GM21717 (cell line): Measurements from ENCODE around the gene PI4KA.
"Not testable (repeated sequence)": the region's sequence is repeated elsewhere in the genome, so short reads cannot be mapped to it uniquely, and the experiment has no call there.

Experiments
- ATAC-seq: cut with Tn5 transposase; IDR thresholded peaks from one replicate; pipeline ENCODE4 v1.9.1; 2021; ENCODE audit warnings: mild to moderate bottlenecking, moderate library complexity; ENCODE audit not compliant: unreplicated experiment

The PI4KA gene

DNA sequence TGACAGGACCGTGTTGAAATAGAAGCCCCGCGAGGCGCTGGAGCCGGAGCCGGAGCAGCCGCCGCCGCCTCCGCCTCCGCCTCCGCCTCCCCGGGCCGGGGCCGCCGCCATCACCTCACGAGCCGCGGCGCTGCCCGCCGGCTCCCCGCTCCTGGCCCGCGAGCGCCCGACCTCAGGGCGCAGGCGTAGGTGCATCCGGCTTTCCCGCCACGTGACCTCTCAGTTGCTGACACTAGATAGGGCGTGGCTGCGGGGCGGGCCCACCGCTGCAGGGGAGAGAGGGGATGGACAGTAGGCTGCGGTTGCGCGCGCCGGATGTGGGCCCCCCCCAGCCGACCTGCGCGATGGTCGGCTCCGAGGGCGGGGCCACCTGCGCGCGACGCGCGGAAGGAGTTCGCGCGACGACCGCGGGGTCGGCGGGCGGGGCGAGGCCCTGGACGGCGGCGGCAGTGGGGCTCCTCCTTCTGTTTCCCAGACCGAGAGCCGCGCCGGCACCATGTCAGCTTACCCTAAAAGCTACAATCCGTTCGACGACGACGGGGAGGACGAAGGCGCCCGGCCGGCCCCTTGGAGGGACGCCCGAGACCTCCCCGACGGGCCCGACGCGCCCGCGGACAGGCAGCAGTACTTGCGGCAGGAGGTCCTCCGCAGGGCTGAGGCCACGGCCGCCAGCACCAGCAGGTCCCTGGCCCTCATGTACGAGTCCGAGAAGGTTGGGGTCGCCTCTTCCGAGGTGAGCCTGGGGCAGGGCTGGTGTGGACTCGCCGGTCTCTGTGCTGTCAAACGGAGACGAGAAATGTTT, at the start of gene PI4KA, which contains the start of gene SNAP29:
Gene PI4KA (minus strand): TSS at position 197 of the 802 bp plus-strand sequence. CDS start 86 bp downstream, at position 111.
Gene SNAP29 (plus strand): TSS at position 393 of the 802 bp plus-strand sequence. CDS start 104 bp downstream, at position 497.
- peak; percentile 78 for ATAC-seq

DNA sequence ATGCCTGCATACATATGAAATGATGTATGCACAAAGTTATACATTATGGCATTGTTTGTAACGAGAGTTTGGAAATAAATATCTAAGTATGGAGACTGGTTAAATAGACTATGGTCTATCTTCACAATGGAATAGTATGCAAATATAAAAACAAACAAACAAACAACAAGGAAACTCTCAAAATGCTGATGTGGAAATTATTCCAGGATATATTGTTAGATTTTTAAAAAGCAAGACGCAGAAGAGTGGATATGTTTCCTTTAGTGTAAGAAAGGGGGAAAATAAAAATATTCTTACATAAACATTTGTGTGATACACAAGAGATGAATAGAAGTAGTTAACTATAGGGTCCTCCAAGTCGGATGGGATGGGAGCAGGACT, 47.8 kb upstream of the PI4KA start:
- ATAC-seq = no peak

DNA sequence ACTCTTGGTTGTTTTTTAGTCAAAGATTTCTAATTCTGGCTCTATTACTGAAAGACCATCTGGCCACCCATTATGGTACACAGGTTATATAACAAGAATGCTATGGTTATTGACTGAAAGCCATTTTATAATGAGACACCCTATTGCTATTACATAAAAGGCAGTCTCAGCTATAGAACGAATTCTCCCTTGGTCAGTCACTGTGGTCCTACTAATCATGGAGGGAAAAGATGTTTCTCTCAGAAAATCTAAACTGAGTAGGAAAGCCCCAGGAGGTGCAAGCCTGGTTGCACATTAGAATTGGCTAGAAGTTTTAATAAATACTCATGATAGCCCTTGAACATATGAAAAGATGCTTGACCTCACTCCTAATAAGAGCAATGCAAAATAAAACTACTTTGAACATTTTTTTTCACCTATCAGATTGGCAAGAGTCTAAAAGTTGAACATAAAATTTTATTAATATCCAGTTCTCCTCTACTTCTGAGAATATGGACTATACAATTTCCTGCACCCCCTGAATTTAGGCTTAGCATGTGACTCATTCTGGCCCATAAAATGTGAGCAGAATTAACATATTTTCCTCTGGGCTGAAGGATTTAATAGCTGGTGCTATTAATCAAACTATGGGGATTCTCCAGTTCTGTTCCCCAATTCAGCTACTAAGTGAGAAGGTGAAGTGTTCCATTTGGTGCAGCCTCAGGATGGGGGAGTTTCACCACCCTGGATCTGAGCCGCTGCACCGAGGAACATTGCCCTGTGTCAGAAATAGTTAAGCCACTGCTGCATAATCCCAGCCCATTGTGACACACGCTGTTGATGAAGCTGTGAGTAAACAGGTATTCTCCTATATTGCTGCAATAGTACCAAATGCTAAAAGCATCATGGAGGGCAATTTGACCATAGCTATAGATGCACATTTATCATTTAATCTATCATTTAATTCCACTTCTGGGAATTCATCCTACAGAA, 47.1 kb upstream of the PI4KA start:
- ATAC-seq = no peak

DNA sequence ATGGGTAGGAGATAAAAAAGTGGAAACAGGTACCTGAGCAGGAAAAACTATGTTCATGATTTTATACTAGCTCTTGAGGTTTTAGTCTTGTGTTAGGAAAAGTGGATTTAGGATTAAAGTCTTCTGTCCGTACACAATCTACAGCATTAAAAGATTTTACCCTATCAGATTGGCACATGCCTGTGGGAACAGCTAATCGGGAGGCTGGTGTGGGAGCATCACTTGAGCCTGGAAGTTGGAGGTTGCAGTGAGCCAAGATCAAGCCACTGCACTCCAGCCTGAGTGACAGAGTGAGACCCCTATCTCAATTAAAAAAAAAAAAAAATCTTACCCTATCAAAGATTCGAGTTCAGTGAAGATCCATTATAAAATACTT, 46.4 kb upstream of the PI4KA start:
- ATAC-seq = no peak

DNA sequence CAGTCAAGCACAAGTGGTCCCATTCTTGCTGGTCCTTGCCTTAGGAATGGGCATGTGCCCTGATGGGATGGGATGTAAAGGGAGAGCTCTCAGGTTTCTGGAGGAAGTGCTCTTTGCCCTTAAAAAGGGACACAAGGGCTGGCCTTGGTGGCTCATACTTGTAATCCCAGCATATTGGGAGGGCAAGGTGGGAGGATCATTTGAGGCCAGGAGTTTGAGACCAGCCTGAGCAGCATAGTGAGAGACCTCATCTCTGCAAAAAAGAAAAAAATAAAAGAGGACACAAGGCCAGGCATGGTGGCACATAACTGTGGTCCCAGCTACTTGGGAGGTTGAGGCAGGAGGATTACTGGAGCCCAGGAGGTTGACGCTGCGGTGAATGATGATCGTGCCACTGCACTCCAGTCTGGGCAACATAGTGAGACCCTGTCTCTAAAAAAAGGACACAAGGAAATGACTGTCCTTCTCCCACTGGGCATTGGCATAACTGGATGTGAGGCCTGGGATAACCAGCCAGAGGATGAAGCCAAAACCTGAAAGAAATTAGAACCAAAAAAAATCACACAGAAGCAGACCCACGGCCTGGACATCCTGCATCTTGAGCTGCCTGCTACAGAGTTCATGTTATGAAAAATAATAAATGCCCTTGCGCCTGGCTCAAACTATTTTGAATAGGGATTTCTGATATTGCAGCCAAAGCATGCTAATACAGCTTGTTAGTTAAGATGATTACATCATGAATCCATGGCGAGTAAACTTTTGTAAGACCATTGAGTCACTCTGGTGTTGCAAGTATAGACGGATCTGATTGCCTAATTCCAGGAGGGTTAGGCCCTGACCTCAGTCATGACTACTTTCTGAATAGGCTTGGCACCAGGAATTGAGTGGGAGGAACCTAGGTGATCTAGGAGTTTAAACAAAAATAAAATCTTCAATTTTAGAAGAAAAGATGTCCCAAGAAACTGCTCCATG, 45.7 kb upstream of the PI4KA start:
- ATAC-seq = no peak

DNA sequence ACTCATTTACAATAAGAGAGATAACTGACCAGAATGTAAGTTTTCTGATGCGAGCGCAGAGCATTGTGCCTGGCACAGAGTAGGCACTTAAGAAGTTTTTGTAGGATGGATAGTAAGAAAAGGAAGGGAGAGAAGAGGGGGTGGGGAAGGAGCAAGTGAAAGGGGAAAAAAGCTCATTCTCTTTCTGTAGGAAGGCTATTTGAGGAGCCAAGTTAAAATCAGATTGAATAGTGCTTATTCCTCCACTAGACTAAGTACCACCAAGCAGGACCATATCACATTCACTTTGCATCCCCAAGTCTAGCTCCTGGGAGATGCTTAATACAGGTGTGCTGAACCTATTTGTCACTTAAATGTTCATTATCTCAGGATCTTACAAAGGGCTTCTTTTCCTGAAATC, 44.5 kb upstream of the PI4KA start:
- no peak for ATAC-seq

DNA sequence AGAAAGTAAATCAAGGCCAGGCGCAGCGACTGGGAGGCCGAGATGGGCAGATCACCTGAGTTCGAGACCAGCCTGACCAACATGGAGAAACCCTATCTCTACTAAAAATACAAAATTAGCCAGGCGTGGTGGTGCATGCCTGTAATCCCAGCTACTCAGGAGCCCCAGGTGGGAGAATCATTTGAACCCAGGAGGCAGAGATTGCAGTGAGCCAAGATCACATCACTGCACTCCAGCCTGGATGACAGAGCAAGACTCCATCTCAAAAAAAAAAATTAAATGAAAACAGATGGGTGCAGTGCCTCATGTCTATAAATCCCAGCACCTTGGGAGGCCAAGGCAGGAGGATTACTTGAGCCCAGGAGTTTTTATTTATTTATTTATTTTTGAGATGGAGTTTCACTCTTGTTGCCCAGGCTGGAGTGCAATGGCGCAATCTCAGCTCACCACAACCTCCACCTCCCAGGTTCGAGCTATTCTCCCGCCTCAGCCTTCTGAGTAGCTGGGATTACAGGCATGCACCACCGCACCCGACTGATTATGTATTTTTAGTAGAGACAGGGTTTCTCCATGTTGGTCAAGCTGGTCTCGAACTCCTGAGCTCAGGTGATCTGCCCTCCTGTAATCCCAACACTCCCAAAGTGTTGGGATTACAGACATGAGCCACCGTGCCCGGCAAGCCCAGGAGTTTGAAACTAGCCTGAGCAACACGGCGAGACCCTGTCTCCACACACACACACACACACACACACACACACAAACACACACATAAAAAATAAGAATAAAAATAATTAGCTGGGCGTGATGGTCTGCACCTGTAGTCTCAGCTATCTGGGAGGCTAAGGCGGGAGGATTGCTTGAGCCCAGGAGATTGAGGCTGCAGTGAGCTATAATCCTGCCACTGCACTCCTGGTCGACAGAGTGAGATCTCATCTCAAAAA, 42.8 kb upstream of the PI4KA start:
- ATAC-seq = not testable (repeated sequence)

DNA sequence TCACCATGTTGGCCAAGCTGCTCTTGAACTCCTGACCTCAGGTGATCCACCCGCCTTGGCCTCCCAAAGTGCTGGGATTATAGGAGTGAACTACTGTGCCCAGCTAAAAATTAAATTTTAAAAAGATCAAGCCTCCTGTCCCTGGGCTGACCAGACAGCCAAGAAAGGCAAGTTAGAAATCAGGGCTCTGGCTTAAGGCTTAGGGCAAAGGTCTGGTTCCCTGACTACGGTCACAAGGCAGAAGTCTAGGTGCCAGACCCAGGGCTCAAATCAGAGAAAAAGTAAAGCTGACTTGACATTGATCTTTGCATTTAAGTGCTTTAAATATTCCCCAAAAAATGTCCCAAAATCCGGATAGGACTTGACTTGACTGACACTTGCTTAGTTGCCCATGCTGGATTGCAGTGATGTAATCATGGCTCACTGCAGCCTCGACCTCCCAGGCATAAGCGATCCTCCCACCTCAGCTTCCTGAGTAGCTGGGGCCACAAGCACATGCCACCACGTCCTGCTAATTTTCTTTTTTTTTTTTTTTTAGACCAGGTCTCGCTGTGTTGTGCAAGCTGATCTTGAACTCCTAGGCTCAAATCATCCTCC, 41.3 kb upstream of the PI4KA start:
- ATAC-seq = no peak

DNA sequence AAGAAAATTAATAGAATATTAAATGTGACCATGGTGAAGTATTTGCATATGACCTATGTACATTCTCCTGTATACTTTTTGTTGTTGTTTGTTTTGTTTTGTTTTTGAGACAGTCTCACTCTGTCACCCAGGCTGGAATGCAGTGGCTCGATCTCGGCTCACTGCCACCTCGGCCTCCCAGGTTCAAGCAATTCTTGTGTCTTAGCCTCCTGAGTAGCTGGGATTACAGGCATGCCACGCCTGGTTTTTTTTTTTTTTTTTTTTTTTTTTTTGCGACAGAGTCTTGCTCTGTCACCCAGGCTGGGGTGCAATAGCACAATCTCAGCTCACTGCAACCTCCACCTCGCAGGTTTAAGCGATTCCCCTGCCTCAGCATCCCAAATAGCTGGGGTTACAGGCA, 39.1 kb upstream of the PI4KA start:
- not testable (repeated sequence) for ATAC-seq

DNA sequence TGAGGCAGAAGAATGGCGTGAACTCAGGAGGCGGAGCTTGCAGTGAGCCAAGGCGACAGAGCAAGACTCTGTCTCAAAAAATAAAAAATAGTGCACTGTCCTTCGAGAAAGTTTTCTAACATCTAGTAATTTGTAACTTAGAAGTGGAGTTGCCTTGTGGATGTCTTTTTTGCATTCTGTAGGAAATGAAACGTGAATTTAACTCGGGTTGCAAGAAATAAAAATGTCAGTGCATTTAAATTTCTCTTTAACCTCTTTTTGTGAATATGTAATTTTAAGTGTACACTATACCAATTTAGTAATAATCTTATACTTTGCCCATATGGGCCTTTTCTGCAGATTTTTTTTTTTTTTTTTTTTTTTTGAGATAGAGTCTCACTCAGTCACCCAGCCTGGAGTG, 32.4 kb upstream of the PI4KA start:
- ATAC-seq = no peak

DNA sequence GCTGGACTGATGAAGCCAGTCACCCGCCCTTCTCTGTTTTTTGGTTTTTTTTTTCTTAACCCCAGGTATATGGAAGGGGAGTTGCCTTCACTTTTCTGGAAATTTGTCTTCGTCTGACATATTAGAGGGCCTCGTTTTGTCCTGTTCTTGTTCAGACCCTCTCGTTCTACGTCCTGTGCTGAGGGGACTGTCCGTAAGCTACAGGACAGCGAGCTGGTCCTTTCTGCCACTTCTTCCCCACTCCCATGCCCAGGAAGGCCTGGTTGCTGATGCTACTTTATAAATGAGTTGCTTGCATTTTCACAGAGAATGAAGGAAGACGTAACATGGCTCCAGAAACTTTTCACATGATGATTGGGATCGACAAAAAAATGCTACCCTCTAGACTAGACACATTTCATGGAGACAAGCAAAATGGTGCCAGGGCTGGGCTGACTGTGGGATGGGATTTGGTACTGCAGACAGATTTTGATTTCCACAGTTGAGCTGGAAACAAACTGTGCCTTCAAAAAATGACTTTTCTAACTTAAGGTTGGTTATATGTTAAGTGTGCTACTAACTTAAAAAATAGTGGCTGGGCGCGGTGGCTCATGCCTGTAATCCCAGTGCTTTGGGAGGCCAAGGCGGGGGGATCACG, 31.4 kb upstream of the PI4KA start:
- no peak for ATAC-seq

DNA sequence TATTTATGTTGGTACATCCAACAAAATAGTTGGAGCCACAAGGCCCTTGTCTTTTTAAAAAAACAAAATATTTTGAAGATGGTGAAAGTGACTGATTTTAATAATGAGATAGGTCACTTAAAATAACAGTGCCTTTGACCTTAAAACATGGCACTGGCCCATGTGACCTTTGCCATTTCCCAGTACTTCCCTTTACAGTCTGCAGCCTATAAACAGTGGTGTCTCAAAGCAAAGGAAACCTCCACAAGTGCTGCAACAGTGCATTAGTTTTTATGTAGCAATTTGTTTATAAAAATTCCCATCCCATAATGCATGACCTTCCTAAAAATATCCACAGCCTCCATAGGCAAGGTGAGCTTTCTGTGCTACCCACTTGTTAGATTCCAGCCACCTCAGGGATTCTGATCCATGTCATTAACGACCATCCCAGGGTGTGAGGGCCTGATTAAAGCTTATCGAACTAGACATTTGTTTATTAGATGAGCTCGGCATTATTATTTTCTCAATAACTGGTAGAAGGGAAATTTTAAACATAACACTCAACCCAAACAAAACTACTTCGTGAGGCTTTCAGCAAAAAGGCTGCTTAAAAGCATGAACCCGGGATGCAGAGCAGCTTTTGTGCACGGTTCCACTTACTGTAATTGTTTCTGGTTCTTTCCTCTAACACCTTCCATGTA, 30.6 kb upstream of the PI4KA start:
- no peak for ATAC-seq

DNA sequence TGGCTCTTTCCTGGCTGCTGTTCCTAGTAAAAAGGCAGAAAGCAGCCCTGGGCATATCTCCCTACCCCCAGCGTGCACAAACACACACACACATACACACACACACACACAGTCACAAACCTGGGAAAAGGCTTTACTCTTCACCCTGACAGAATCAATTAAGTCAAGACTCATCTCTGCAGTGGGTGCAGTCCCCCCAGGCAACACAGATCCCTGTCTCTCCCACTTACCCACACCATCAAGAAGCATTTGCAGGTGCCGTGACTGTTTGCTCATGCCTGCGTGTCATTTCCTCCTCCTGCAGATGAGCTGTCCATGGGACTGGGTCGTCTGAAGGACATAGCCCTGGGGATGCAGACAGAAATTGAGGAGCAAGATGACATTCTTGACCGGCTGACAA, 28.8 kb upstream of the PI4KA start:
- ATAC-seq = no peak

DNA sequence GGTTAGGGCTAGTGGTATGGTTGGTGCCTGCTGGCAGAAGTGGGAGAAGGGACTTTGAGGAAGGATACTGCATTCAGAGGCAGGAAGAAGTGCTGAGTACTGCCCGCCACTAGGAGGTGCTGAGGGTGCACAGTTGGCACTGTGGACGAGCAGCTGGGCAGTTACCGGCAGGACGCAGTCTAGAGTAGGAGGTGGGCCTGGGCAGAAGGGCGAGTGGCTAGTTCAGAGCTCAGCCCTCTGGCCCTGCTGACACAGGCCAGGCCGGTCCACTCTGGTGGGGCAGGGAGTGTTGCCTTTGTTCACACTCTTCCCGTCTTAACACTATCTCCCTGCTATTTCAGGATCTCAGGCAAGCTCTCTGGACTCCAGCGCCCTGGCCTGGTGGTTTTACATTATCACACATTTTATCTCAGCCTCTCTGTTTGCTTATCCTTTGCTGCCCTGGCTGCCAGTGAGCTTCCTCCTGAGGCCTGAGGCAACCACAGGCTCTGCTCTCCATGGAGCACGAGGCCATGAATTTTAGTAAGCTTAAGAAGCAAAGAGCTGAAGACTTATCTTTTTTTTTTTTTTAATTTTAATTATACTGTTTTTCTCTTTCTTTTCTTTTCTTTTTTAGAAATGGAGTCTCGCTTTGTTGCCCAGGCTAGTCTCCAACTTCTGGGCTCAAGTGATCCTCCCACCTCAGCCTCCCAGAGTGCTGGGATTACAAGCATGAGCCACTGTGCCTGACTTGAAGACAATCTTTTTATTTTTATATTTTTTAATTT, 27.1 kb upstream of the PI4KA start:
- ATAC-seq = no peak

DNA sequence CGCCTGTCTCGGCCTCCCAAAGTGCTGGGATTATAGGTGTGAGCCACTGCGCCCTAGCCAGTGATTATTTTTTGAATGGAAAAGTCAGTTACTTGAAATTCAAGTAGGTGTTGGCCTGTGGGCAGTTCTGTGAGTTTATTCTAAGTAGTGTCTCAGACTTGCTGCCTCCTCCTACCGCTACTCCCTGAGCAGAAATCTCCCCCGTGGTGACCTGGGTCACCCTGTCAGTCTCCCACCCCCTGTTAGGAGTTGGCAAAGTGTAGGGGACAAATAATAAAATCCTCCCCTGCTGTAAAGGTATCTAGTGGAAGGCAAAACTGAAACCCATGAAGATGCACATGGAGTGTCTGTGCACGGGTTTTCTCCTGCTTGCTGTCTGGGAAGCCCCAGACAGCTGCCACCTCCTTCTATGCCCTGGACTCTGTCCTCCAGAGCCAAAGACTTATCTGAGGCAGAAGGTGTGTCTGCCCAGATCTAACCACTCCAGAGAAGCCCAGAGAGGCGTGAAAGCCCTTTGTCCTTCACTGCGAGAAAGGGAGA, 26.5 kb upstream of the PI4KA start:
- ATAC-seq = no peak

DNA sequence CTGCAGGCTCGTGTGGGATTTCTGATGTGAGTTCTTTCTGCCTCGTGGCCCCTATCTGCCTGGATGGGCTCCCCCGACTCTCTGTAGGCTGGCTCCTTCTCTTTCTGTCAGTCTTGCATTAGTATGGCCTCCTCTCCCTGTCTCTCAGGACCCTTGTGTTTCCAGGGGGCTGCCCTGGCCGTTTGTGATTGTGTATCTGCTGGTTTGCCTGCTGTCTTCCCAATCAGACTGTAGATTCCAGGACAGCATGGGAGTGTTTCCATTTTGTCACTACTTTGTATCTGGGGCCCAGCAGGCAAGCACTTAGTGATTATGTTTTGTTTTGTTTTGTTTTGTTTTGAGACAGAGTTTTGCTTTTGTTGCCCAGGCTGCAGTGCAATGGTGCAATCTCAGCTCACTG, 25.8 kb upstream of the PI4KA start:
- no peak for ATAC-seq

DNA sequence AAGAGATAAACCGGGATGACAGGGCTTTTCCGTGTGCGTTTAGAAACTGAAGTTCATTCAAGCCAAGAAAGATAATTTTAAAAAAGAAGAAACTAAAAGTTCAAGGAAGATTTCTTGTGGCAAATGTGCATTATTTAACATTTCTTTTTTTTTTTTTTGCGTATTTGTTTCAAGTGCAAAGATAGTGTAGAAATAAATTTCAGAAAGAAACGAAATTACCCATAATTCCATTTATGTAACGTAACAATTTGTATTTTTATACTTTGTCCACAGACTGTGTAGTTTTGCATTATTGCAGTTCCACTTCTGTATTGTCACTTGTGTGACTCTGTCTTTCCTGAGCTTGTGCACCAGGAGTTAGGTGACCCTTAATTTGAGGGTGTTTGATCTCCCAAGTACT, 24.2 kb upstream of the PI4KA start:
- no peak for ATAC-seq
